ENCODE measurements around the gene PCDHAC1.

The PCDHAC1 gene

GRCh38 chr5:140969880-140970279 lies 43.8 kb downstream of the PCDHAC1 start:
- DNase-seq = no peak

GRCh38 chr5:140973550-140973949 lies 47.5 kb downstream of the PCDHAC1 start:
- DNase-seq = no peak

- no peak for DNase-seq
Measured at GRCh38 chr5:140977003-140977402, 50.9 kb downstream of the PCDHAC1 start.

- DNase-seq = no peak
Measured at GRCh38 chr5:140978260-140978659, 52.2 kb downstream of the PCDHAC1 start.

GRCh38 chr5:140978983-140979382 lies 52.9 kb downstream of the PCDHAC1 start:
- DNase-seq = no peak

Measured in NK-92 treated with Interleukin-12 subunit alpha and Interleukin-12 subunit beta, amount 100 ng/mL, for 24 hours (cell line).